Measurements from ENCODE around the gene AKR7A3. TPM values are rescaled to one million over a fixed set of nuclear protein-coding genes. Genes with fewer than 3 reads are reported as not detected.

The AKR7A3 gene
- total RNA-seq, 6 experiments from 2014 or later = 58.1 to 169 (median 130) TPM

DNA sequence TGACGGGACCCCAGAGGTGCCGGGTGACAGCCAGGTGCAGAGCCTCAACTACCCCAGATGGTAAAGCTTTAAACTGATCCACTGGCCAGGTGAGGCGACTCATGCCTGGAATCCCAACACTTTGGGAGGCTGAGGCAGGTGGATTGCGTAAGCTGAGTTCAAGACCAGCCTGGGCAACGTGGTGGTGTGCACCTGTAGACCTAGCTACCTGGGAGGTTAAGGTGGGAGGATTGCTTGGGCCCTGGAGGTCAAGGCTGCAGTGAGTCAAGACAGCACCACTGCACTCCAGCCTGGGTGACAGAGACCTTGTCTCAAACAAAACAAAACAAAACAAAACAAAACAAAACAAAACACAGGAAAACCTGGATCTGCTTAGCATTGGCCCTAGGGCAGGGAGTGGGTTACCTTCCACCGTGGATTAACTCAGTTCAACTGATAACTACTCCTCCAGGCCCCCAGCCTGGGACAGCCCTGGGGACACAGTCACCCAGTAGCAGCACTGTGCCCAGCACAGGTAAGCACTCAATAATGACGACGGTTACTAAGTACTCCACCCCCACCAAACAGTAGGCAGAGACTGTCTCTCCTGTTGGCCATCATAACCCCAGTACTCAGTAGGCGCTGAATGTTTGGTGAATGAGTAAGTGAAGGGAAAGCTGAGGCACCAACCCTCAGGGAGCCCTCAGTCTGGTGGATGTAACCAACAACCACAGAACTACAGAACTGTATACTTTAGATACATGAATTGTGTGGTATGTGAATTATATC is 45.2 kb upstream of the AKR7A3 start:
- TF ChIP-seq POLR2A (IDR thresholded peaks at IDR 0.05) = no peak
- TF ChIP-seq, protein P1, sequence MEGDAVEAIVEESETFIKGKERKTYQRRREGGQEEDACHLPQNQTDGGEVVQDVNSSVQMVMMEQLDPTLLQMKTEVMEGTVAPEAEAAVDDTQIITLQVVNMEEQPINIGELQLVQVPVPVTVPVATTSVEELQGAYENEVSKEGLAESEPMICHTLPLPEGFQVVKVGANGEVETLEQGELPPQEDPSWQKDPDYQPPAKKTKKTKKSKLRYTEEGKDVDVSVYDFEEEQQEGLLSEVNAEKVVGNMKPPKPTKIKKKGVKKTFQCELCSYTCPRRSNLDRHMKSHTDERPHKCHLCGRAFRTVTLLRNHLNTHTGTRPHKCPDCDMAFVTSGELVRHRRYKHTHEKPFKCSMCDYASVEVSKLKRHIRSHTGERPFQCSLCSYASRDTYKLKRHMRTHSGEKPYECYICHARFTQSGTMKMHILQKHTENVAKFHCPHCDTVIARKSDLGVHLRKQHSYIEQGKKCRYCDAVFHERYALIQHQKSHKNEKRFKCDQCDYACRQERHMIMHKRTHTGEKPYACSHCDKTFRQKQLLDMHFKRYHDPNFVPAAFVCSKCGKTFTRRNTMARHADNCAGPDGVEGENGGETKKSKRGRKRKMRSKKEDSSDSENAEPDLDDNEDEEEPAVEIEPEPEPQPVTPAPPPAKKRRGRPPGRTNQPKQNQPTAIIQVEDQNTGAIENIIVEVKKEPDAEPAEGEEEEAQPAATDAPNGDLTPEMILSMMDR (IDR thresholded peaks at IDR 0.05) = no peak
- intact Hi-C loops (cut with DNase I) = no loop called here
- no peak for DNase-seq
- Histone ChIP-seq H3K4me3 (no peak overlapping the region), H3K36me3 (peaks cover 0 to under 1% (median 0%) of the 10 kb centered on the region in 4 donors), H3K27me3 (no peaks in the 10 kb centered on the region), H3K27ac (no peak overlapping the region), H3K9me3 (no peaks in the 10 kb centered on the region), H3K4me1 (peaks cover 0 to 4% (median 0%) of the 10 kb centered on the region in 4 donors)
- no peak for ATAC-seq
- 62% methylated on average over 5 of the region's 9 CpGs for WGBS (ENCODE audit: insufficient coverage, low coverage, low lambda C conversion rate, missing lambda C conversion rate)

DNA sequence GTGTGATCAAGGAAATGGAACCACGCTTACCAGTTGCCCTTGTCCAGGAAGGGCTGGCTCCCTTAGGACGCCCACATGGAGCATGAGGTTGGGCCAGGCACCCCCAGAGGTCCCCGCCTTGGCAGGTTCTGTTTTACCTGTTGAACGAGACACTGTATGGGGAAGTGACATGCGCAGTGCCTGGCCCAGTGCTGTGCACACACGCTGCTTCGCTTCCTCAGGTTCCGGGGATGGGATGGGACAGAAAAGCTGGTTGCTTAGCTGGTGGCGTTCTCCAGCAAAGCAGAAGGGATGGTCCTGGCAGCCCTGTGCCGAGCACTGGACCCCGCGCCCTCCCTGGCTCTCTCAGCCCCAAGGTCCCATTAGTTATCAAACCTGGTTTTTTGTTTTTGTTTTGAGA is 44.3 kb upstream of the AKR7A3 start:
- WGBS (ENCODE audit: insufficient coverage, low coverage, low lambda C conversion rate, missing lambda C conversion rate) = 100% methylated on average over 1 of the region's 12 CpGs
- ATAC-seq (no peak), DNase-seq (no peak)
- Histone ChIP-seq H3K36me3 (peaks cover 0 to 9% (median 0%) of the 10 kb centered on the region in 4 donors), H3K4me3 (no peak overlapping the region), H3K27ac (no peak overlapping the region), H3K4me1 (peaks cover 0 to 3% (median 0%) of the 10 kb centered on the region in 4 donors), H3K27me3 (no peaks in the 10 kb centered on the region), H3K9me3 (no peaks in the 10 kb centered on the region)
- TF ChIP-seq, protein P1 (IDR thresholded peaks at IDR 0.05) = no peak
- no peak for TF ChIP-seq POLR2A (IDR thresholded peaks at IDR 0.05)
- intact Hi-C loops (cut with DNase I) = no loop called here

DNA sequence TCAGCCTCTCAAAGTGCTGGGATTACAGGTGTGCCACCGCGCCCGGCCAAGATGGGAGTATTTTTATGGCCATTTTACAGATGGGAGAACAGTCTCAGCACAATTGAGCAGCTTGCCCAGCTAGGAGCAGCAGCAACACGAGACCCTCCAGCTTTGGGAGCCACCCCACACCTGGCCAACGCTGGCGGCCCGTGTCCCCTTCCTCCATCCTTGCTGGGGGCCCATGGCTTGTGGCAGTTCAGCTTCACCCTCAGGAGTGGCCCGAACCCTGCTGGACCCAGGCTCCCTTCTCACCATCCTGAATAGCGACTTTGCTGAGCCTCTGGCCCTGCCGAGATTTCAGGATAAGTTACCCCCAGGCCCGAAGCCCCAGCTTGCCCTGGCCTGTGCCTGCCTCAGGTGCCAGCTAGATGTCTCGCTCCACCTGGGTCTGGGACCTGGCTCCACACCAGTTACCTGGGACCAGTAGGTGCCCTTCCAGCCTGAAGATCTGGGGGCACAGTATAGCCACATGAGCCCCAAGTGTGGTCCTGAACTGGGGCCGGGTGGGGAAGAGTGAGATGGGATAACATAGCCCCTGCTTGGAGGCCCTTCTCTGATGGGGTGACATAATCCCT is 42.8 kb upstream of the AKR7A3 start:
- DNase-seq (no peak), ATAC-seq (no peak)

DNA sequence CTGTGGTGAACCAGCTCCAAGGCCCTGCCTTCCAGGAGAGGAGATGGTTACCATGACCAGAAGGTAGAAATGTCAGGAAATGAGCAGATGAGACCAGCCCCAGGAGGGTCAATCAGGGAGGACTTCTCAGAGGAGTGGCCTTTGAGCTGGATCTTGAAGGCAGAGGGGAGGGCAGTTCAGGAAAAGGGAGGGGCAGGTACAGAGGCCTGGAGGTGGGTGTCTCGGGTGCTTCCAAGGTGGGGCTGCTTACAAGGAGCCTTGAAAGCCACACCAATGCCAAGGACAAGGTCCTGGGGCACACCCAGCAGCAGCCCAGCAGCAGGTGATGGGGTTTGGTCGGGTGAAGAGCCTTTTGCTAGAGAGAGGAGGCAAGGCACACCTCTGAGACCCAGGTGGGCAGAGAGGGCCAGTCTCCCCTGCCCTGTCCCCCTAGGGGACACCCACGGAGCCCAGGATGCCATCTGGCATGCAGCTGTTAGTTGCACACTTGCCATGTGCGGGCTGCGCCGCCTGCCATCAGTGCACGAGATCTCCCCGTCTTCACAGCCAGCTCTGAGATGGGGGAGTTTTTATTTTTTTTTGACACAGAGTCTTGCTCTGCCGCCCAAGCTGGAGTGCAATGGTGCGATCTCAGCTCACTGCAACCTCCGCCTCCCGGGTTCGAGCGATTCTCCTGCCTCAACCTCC is 42.0 kb upstream of the AKR7A3 start:
- intact Hi-C loops (cut with DNase I) = no loop called here
- DNase-seq (no peak), ATAC-seq (no peak)
- TF ChIP-seq, protein P1 (IDR thresholded peaks at IDR 0.05) = no peak
- Histone ChIP-seq H3K4me1 (no peaks in the 10 kb centered on the region), H3K9me3 (no peaks in the 10 kb centered on the region), H3K36me3 (peaks cover 0 to 20% (median 0%) of the 10 kb centered on the region in 4 donors), H3K27ac (no peak overlapping the region), H3K27me3 (no peaks in the 10 kb centered on the region), H3K4me3 (no peak overlapping the region)
- 90% methylated on average over 5 of the region's 14 CpGs for WGBS (ENCODE audit: insufficient coverage, low coverage, low lambda C conversion rate, missing lambda C conversion rate)

More for the DNA sequence above, 42.8 kb upstream of the AKR7A3 start:
- H3K9me3 ChIP-seq = no peaks in the 10 kb centered on the region
- intact Hi-C loops (cut with DNase I) = no loop called here
- TF ChIP-seq POLR2A (IDR thresholded peaks at IDR 0.05) = no peak
- TF ChIP-seq, protein P1 (IDR thresholded peaks at IDR 0.05) = no peak
- no peak overlapping the region for H3K27ac ChIP-seq
- no peak overlapping the region for H3K4me3 ChIP-seq
- H3K4me1 ChIP-seq = no peaks in the 10 kb centered on the region
- WGBS (ENCODE audit: insufficient coverage, low coverage, low lambda C conversion rate, missing lambda C conversion rate) = 94% methylated on average over 8 of the region's 13 CpGs
- H3K27me3 ChIP-seq = no peaks in the 10 kb centered on the region
- peaks cover 0 to 14% (median 0%) of the 10 kb centered on the region in 4 donors for H3K36me3 ChIP-seq

Data from right lobe of liver (tissue), 6 donors.